Vagina (tissue), 2 donors: ENCODE measurements around the gene EHMT2. TPM values are rescaled to one million over a fixed set of nuclear protein-coding genes. Genes with fewer than 3 reads are reported as not detected.
"Not testable (repeated sequence)": the region's sequence is repeated elsewhere in the genome, so short reads cannot be mapped to it uniquely, and the experiment has no call there.

ENCODE experiments used
- DNase-seq, 2 donors: peaks; one replicate each; pipeline ENCODE4 v3.0.0-alpha.2; 2017; ENCODE audit errors: extremely low spot score in 2 of 2
- H3K27ac ChIP-seq: fragments of 200-600 bp; sonication (generic); one replicate; pipeline ENCODE4 v1.5.1; 2019
- H3K27me3 ChIP-seq: fragments of 200-600 bp; sonication (generic); one replicate; pipeline ENCODE4 v1.5.1; 2019
- H3K36me3 ChIP-seq, 2 donors: fragments of 200-600 bp; sonication (generic); one replicate each; pipeline ENCODE4 v1.5.1; 2017 to 2019
- H3K4me1 ChIP-seq: fragments of 200-600 bp; sonication (generic); one replicate; pipeline ENCODE4 v1.5.1; 2019
- H3K4me3 ChIP-seq, 2 donors: fragments of 200-600 bp; sonication (generic); 1 replicate in 1 of 2; 2 replicates in 1 of 2; pipeline ENCODE4 v1.5.1; 2016 to 2019
- H3K9me3 ChIP-seq: fragments of 200-600 bp; sonication (generic); one replicate; pipeline ENCODE4 v1.5.1; 2019
- CTCF ChIP-seq, 3 experiments: fragments of 450-650 bp in 2 of 3; fragments of 200-600 bp in 1 of 3; sonication (generic) in 1 of 3; IDR thresholded peaks; one replicate each; pipeline ENCODE4 v1.5.1; 2017 to 2019; ENCODE audit warnings: antibody characterized with exemption in 3 of 3, mild to moderate bottlenecking in 2 of 3, moderate library complexity in 2 of 3
- POLR2A ChIP-seq, 2 donors: fragments of 450-650 bp; IDR thresholded peaks; one replicate each; pipeline ENCODE4 v1.6.1; 2017; ENCODE audit warnings: antibody characterized with exemption in 2 of 2, mild to moderate bottlenecking in 2 of 2, moderate library complexity in 2 of 2
- POLR2AphosphoS5 ChIP-seq, 2 donors: sonication (generic); formaldehyde crosslinking; IDR thresholded peaks; one replicate each; pipeline ENCODE4 v1.9.0; 2017; ENCODE audit warnings: antibody characterized with exemption in 2 of 2, mild to moderate bottlenecking in 2 of 2, low read depth in 1 of 2; ENCODE audit not compliant: insufficient read depth in 1 of 2
- intact Hi-C: fragments of 100-400 bp; cut with DNase I; formaldehyde crosslinking; loops from one replicate; pipeline ENCODE4 v1.15.1; 2023
- total RNA-seq: library from RNA; depleted of rRNA; stranded (reverse); fragments of >200 nt; gene quantifications from one replicate; pipeline ENCODE4 v1.2.3, GENCODE V29; 2016

The EHMT2 gene
- total RNA-seq, 1 donor from 2014 or later = 45.2 TPM

- H3K27me3 ChIP-seq = no peaks in the 10 kb centered on the region
- intact Hi-C loops = no loop called here
- no peaks in the 10 kb centered on the region for H3K4me1 ChIP-seq
- DNase-seq = no peak
- no peak for TF ChIP-seq POLR2A (IDR thresholded peaks at IDR 0.05)
- no peak for TF ChIP-seq CTCF (IDR thresholded peaks at IDR 0.05)
- TF ChIP-seq POLR2AphosphoS5 (IDR thresholded peaks at IDR 0.05; ENCODE audit: insufficient read depth in 1 of 2, low read depth in 1 of 2) = no peak
- H3K36me3 ChIP-seq = no peaks in the 10 kb centered on the region
- H3K9me3 ChIP-seq = no peaks in the 10 kb centered on the region
- no peak overlapping the region for H3K4me3 ChIP-seq
- H3K27ac ChIP-seq = no peak overlapping the region
Measured at GRCh38 chr6:31933537-31933936, 36.0 kb upstream of the EHMT2 start.

GRCh38 chr6:31932137-31932536 lies 34.6 kb upstream of the EHMT2 start:
- H3K36me3 ChIP-seq, H3K27me3 ChIP-seq, H3K27ac ChIP-seq, H3K4me1 ChIP-seq, DNase-seq, H3K9me3 ChIP-seq, H3K4me3 ChIP-seq, intact Hi-C loops: not testable (repeated sequence)

GRCh38 chr6:31930962-31931361 lies 33.5 kb upstream of the EHMT2 start:
- Histone ChIP-seq H3K4me1 (peaks cover 6% of the 10 kb centered on the region), H3K4me3 (no peak overlapping the region)
- intact Hi-C loops = no loop called here

GRCh38 chr6:31928672-31928939 lies 31.1 kb upstream of the EHMT2 start:
- Histone ChIP-seq H3K4me3 (no peak overlapping the region), H3K9me3 (no peaks in the 10 kb centered on the region), H3K36me3 (no peaks in the 10 kb centered on the region), H3K27me3 (no peaks in the 10 kb centered on the region), H3K4me1 (peaks cover 6% of the 10 kb centered on the region), H3K27ac (no peak overlapping the region)
- intact Hi-C loops = no loop called here
- no peak for DNase-seq
- TF ChIP-seq CTCF (IDR thresholded peaks at IDR 0.05) (no peak), POLR2AphosphoS5 (IDR thresholded peaks at IDR 0.05; ENCODE audit: insufficient read depth in 1 of 2, low read depth in 1 of 2) (no peak), POLR2A (IDR thresholded peaks at IDR 0.05) (no peak)

More at GRCh38 chr6:31930962-31931361, 33.5 kb upstream of the EHMT2 start:
- no peaks in the 10 kb centered on the region for H3K36me3 ChIP-seq
- H3K27ac ChIP-seq = no peak overlapping the region
- no peaks in the 10 kb centered on the region for H3K27me3 ChIP-seq
- DNase-seq = no peak
- no peak for TF ChIP-seq POLR2AphosphoS5 (IDR thresholded peaks at IDR 0.05; ENCODE audit: insufficient read depth in 1 of 2, low read depth in 1 of 2)
- TF ChIP-seq CTCF (IDR thresholded peaks at IDR 0.05) = no peak
- no peak for TF ChIP-seq POLR2A (IDR thresholded peaks at IDR 0.05)
- no peaks in the 10 kb centered on the region for H3K9me3 ChIP-seq

GRCh38 chr6:31927863-31928671 lies 30.6 kb upstream of the EHMT2 start:
- peaks cover 6% of the 10 kb centered on the region for H3K4me1 ChIP-seq
- intact Hi-C loops = no loop called here
- TF ChIP-seq POLR2AphosphoS5 (IDR thresholded peaks at IDR 0.05; ENCODE audit: insufficient read depth in 1 of 2, low read depth in 1 of 2) (no peak), POLR2A (IDR thresholded peaks at IDR 0.05) (no peak)
- peak overlapping the region; percentile 27 for H3K27ac ChIP-seq
- H3K4me3 ChIP-seq = peak overlapping the region in 1 of 2 donors; percentile 24
- H3K36me3 ChIP-seq = no peaks in the 10 kb centered on the region
- no peak for DNase-seq
- no peaks in the 10 kb centered on the region for H3K9me3 ChIP-seq
- H3K27me3 ChIP-seq = no peaks in the 10 kb centered on the region

- intact Hi-C loops = no loop called here
- Histone ChIP-seq H3K27ac (peak within 1 kb of the TSS; percentile 27), H3K4me1 (peaks cover 6% of the 10 kb centered on the region), H3K27me3 (no peaks in the 10 kb centered on the region), H3K4me3 (peak within 1 kb of the TSS in 1 of 2 donors; percentile 24), H3K9me3 (no peaks in the 10 kb centered on the region), H3K36me3 (no peaks in the 10 kb centered on the region)
- no peak for DNase-seq
- TF ChIP-seq POLR2A (IDR thresholded peaks at IDR 0.05) (no peak), POLR2AphosphoS5 (IDR thresholded peaks at IDR 0.05; ENCODE audit: insufficient read depth in 1 of 2, low read depth in 1 of 2) (no peak), CTCF (IDR thresholded peaks at IDR 0.05) (no peak)
Measured at GRCh38 chr6:31927242-31927862, 29.9 kb upstream of the EHMT2 start, which contains the start of gene C2. Gene C2 (plus strand): TSS chr6:31927717. CDS start chr6:31927753, 36 bp downstream.
